GM12878 (cell line): ENCODE results near the gene TJP1. TPM values are rescaled to one million over a fixed set of nuclear protein-coding genes. Genes with fewer than 3 reads are reported as not detected.

Source experiments
- ATAC-seq: fragments of 200-7000 bp; cut with Tn5 transposase; 3 replicates; pipeline ENCODE4 v1.9.1; 2020; ENCODE audit warnings: mild to moderate bottlenecking, moderate library complexity
- BruUV-seq: library from RNA; stranded (reverse); fragments of 400-500 nt; replicated peaks from 2 replicates; lab custom pipeline; 2021; lab: Mats Ljungman, UMichigan
- CTCF ChIA-PET: fragments of 300-600 bp; sonication (Branson Sonifier 250); formaldehyde crosslinking; extraction: SDS; loops from one replicate; lab custom pipeline; 2021; ENCODE audit warnings: inconsistent platforms; lab: Yijun Ruan, JAX
- POLR2A ChIA-PET: fragments of 350-600 bp; formaldehyde crosslinking; extraction: SDS; loops from one replicate; lab custom pipeline; 2021; ENCODE audit warnings: inconsistent platforms; lab: Charles Lee
- RAD21 ChIA-PET: fragments of 300-600 bp; sonication (Branson Sonifier 250); formaldehyde crosslinking; loops from one replicate; lab custom pipeline; 2023; ENCODE audit warnings: antibody characterized with exemption; ENCODE audit not compliant: unreplicated experiment; lab: Charles Lee
- SMC1A ChIA-PET: fragments of 300-600 bp; sonication (Branson Sonifier 250); formaldehyde crosslinking; loops from one replicate; lab custom pipeline; 2023; ENCODE audit not compliant: unreplicated experiment, uncharacterized antibody; lab: Charles Lee
- DNase-seq: peaks from one replicate; pipeline ENCODE4 v3.0.0-alpha.2; 2011; ENCODE audit warnings: low read depth, low spot score
- FAIRE-seq: peaks from 3 replicates; lab custom pipeline; 2011; peaks lifted over from hg19 to GRCh38; lab: Jason Lieb, UNC
- H2AFZ ChIP-seq: 2 replicates; pipeline ENCODE4 v1.6.0; 2011; ENCODE audit warnings: low read depth, low read length, control low read depth; ENCODE audit not compliant: control insufficient read depth
- H3K27ac ChIP-seq: 2 replicates; pipeline ENCODE4 v1.5.1; 2011; ENCODE audit warnings: control low read depth; ENCODE audit not compliant: control insufficient read depth, insufficient read depth
- H3K27me3 ChIP-seq, 2 experiments: replicated peaks in 1 of 2; 2 replicates each; pipeline versions ENCODE4 v1.6.0 to v1.6.1; 2011; ENCODE audit warnings: low read length in 1 of 2; ENCODE audit not compliant: control insufficient read depth in 2 of 2, insufficient read depth in 2 of 2
- H3K36me3 ChIP-seq, 2 experiments: 2 replicates each; pipeline ENCODE4 v1.5.1; 2011; ENCODE audit warnings: low read length in 1 of 2; ENCODE audit not compliant: control insufficient read depth in 2 of 2, insufficient read depth in 2 of 2
- H3K4me1 ChIP-seq: 2 replicates; pipeline ENCODE4 v1.6.1; 2011; ENCODE audit warnings: mild to moderate bottlenecking, low read length, moderate library complexity, mixed read lengths; ENCODE audit not compliant: control insufficient read depth, insufficient read depth
- H3K4me2 ChIP-seq: 2 replicates; pipeline ENCODE4 v1.6.0; 2011; ENCODE audit warnings: control low read depth; ENCODE audit not compliant: control insufficient read depth, insufficient read depth
- H3K4me3 ChIP-seq: fragments of 200-600 bp; sonication (generic); 2 replicates; pipeline ENCODE4 v1.5.1; 2016
- H3K79me2 ChIP-seq: 2 replicates; pipeline ENCODE4 v1.6.0; 2011; ENCODE audit warnings: low read length; ENCODE audit not compliant: control insufficient read depth, insufficient read depth
- H3K9ac ChIP-seq: 2 replicates; pipeline ENCODE4 v1.8.0; 2011; ENCODE audit warnings: low read length, control low read depth, mixed read lengths; ENCODE audit not compliant: control insufficient read depth, insufficient read depth
- H3K9me3 ChIP-seq: replicated peaks from 3 replicates; pipeline ENCODE4 v1.5.1; 2011; ENCODE audit warnings: mild to moderate bottlenecking, low read length; ENCODE audit not compliant: control insufficient read depth, insufficient read depth
- H4K20me1 ChIP-seq: 2 replicates; pipeline ENCODE4 v1.6.0; 2011; ENCODE audit not compliant: control insufficient read depth, insufficient read depth
- ASH2L ChIP-seq: fragments of 300-600, 200-600 bp; sonication (generic); IDR thresholded peaks from 2 replicates; pipeline ENCODE4 v1.6.1; 2017; ENCODE audit warnings: low read depth, mild to moderate bottlenecking, borderline replicate concordance
- BCL3 ChIP-seq: IDR thresholded peaks from 2 replicates; pipeline ENCODE4 v1.6.1; 2011; ENCODE audit warnings: borderline replicate concordance, low read depth, mild to moderate bottlenecking, moderate library complexity, low read length; ENCODE audit not compliant: insufficient read depth, poor library complexity, severe bottlenecking
- CUX1 ChIP-seq: IDR thresholded peaks from 2 replicates; pipeline ENCODE4 v1.6.1; 2012; ENCODE audit warnings: improper control_type of control experiment, low read depth, low read length; ENCODE audit not compliant: insufficient replicate concordance
- MTA3 ChIP-seq: IDR thresholded peaks from 2 replicates; pipeline ENCODE4 v1.6.1; 2012; ENCODE audit warnings: low read length, inconsistent platforms, borderline replicate concordance
- MXI1 ChIP-seq: fragments of 150-350 bp; IDR thresholded peaks from 2 replicates; pipeline ENCODE4 v1.6.1; 2011; ENCODE audit warnings: low read depth, mild to moderate bottlenecking, inconsistent platforms, low read length, improper control_type of control experiment
- PML ChIP-seq: IDR thresholded peaks from 2 replicates; pipeline ENCODE4 v1.6.1; 2012; ENCODE audit warnings: low read length, inconsistent platforms
- RBBP5 ChIP-seq: fragments of 200-600 bp; sonication (generic); conservative IDR thresholded peaks from 2 replicates; pipeline ENCODE4 v1.6.1; 2016
- SIN3A ChIP-seq: IDR thresholded peaks from 2 replicates; pipeline ENCODE4 v1.6.1; 2012; ENCODE audit warnings: low read depth, low read length, improper control_type of control experiment
- SMAD1 ChIP-seq: fragments of 450-650 bp; IDR thresholded peaks from 2 replicates; pipeline ENCODE4 v1.6.1; 2018; ENCODE audit warnings: mild to moderate bottlenecking, low read depth; ENCODE audit not compliant: partially characterized antibody
- SPI1 ChIP-seq: IDR thresholded peaks from 2 replicates; pipeline ENCODE4 v1.6.1; 2011; ENCODE audit warnings: low read depth, mild to moderate bottlenecking, low read length, moderate library complexity, borderline replicate concordance; ENCODE audit not compliant: insufficient read depth
- SREBF1 ChIP-seq: IDR thresholded peaks from 2 replicates; pipeline ENCODE4 v1.6.1; 2012; ENCODE audit warnings: mild to moderate bottlenecking, low read length
- ZNF207 ChIP-seq: fragments of 450-650 bp; IDR thresholded peaks from 2 replicates; pipeline ENCODE4 v1.6.1; 2014; ENCODE audit warnings: antibody characterized with exemption, mild to moderate bottlenecking, borderline replicate concordance
- ZZZ3 ChIP-seq: IDR thresholded peaks from 2 replicates; pipeline ENCODE4 v1.6.1; 2011; ENCODE audit warnings: low read depth; ENCODE audit not compliant: control insufficient read depth, insufficient read length
- WGBS: methylation state at CpG from one replicate; pipeline ENCODE4 v1.1.6; 2016; ENCODE audit warnings: low lambda C conversion rate; ENCODE audit not compliant: insufficient replicate concordance, insufficient coverage; ENCODE audit errors: missing lambda C conversion rate; 5-methylcytosine and 5-hydroxymethylcytosine counted together
- in situ Hi-C: fragments of 300-500 bp; cut with MboI; formaldehyde crosslinking; loops from 9 replicates; pipeline ENCODE4 v1.14.3; 2018; ENCODE audit warnings: mixed read lengths
- intact Hi-C: fragments of 100-400 bp; cut with micrococcal nuclease; formaldehyde crosslinking; loops from one replicate; pipeline ENCODE4 v1.14.2; 2022; ENCODE audit not compliant: unreplicated experiment
- polyA plus RNA-seq, 11 experiments: library from polyadenylated mRNA; depleted of rRNA in 4 of 11; unstranded in 6 of 11; stranded (reverse) in 5 of 11; fragments of >200 nt; fragmentation: Nextera tagmentation in 4 of 11; fragmentation: Illumina TruSeq in 1 of 11; extraction: Ambion mirVana in 4 of 11; extraction: Trizol in 1 of 11; gene quantifications; 1 replicate in 1 of 11; 2 replicates in 10 of 11; pipeline versions ENCODE4 v1.2.1 to v1.2.3, GENCODE V29; 2011 to 2016; ENCODE audit warnings: inconsistent platforms in 2 of 11, missing spikeins in 2 of 11, low read depth in 1 of 11
- total RNA-seq, 4 experiments: library from RNA; depleted of rRNA in 3 of 4; stranded (reverse); fragments of >200 nt in 3 of 4; fragmentation: Illumina TruSeq in 1 of 4; extraction: Trizol in 1 of 4; gene quantifications; 2 replicates each; pipeline versions ENCODE4 v1.2.1 to v1.2.3, GENCODE V29; 2013 to 2021
- TF ChIP-seq, protein P1 (sequence below): fragments of 450-650 bp; IDR thresholded peaks from 2 replicates; pipeline ENCODE4 v1.6.1; 2017; ENCODE audit warnings: borderline replicate concordance

The TJP1 gene
- total and polyA plus RNA-seq, 10 of the 15 experiments (the other 5 are each of a cell fraction or from before 2014, with no cell fraction given), result 0.01 to 0.49 (median 0.08) TPM; not detected in 7

GRCh38 chr15:29670998-29671981 is 151.0 kb downstream of the TJP1 start (continued):
- no peak for TF ChIP-seq BCL3
- TF ChIP-seq ZZZ3, result no peak
- no peak for TF ChIP-seq RBBP5

- Histone ChIP-seq H3K79me2 (no peaks in the 10 kb centered on the region), H3K4me1 (no peaks in the 10 kb centered on the region), H3K27me3 (no peaks in the 10 kb centered on the region), H3K4me3 (no peak overlapping the region), H3K36me3 (no peaks in the 10 kb centered on the region), H3K9me3 (no peaks in the 10 kb centered on the region; the same call in 2 of the 3 replicates), H2AFZ (no peak overlapping the region), H4K20me1 (no peaks in the 10 kb centered on the region), H3K9ac (no peak overlapping the region), H3K27ac (no peak overlapping the region), H3K4me2 (no peak overlapping the region)
- ChIA-PET RAD21 (no interaction called here), SMC1A (no interaction called here), CTCF (no interaction called here), POLR2A (no interaction called here)
- in situ Hi-C loops, result no loop called here
- DNase-seq (no peak), FAIRE-seq (no peak), ATAC-seq (no peak)
- WGBS, result 21% methylated on average over 8 of the region's 8 CpGs
- intact Hi-C loops, result no loop called here
- BruUV-seq, result no TSS peak
- no peak for TF ChIP-seq SMAD1
- no peak for TF ChIP-seq PML
- TF ChIP-seq SIN3A, result no peak
- no peak for TF ChIP-seq MXI1
- no peak for TF ChIP-seq ZNF207
- TF ChIP-seq, protein P1, sequence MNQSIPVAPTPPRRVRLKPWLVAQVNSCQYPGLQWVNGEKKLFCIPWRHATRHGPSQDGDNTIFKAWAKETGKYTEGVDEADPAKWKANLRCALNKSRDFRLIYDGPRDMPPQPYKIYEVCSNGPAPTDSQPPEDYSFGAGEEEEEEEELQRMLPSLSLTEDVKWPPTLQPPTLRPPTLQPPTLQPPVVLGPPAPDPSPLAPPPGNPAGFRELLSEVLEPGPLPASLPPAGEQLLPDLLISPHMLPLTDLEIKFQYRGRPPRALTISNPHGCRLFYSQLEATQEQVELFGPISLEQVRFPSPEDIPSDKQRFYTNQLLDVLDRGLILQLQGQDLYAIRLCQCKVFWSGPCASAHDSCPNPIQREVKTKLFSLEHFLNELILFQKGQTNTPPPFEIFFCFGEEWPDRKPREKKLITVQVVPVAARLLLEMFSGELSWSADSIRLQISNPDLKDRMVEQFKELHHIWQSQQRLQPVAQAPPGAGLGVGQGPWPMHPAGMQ, result no peak
- no peak for TF ChIP-seq CUX1
- no peak for TF ChIP-seq MTA3
- no peak for TF ChIP-seq SREBF1
- TF ChIP-seq SPI1, result no peak
- no peak for TF ChIP-seq ASH2L
These were observed 152.0 kb downstream of the TJP1 start for GRCh38 chr15:29670266-29670665.
